Right renal cortex interstitium (tissue), 3 donors: ENCODE data around the gene LIN52. TPM values are rescaled to one million over a fixed set of nuclear protein-coding genes. Genes with fewer than 3 reads are reported as not detected.
A peak's percentile ranks its signal among the peaks of the same experiment; 100 is the strongest.

Experiments used
- DNase-seq, 3 donors: peaks; one replicate each; pipeline ENCODE4 v3.0.0-alpha.2; 2013; ENCODE audit warnings: low read depth in 3 of 3, low spot score in 2 of 3
- polyA plus RNA-seq, 3 donors: library from polyadenylated mRNA; unstranded; fragments of 120-200 nt; gene quantifications; one replicate each; pipeline ENCODE4 v1.2.1, GENCODE V29; 2013; ENCODE audit not compliant: insufficient read length in 3 of 3

Gene LIN52
- polyA plus RNA-seq: 10 to 100 TPM; 18.9 to 22.0 (median 19.8) TPM

GRCh38 chr14:74084277-74085046 lies at the start of gene LIN52, which contains the start of gene ALDH6A1:
TSS of gene LIN52 (plus strand) at chr14:74084956. CDS start at chr14:74084975, 19 bp downstream.
TSS of gene ALDH6A1 (minus strand) at chr14:74084453. CDS start at chr14:74084394, 59 bp downstream.
- peak; percentile 99 to 100 (median 100) for DNase-seq

DNA sequence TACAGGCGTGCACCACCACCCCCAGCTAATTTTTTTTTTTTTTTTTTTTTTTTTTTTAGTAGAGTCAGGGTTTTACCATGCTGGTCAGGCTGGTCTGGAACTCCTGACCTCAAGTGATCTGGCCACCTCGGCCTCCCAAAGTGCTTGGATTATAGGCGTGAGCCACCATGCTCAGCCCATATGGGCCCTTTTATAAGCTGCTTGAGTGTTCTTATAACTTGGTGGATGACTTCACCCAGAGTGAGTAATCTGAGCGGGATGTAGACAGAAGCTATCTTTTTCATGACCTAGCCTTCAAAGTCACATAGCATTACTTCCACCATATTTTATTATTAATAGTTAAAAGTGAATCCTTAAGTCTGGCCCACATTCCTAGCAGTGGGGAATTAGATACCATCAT lies 49.2 kb upstream of the LIN52 start:
- no peak for DNase-seq

- peak; percentile 19 to 44 (median 40) for DNase-seq
Observed at GRCh38 chr14:74038020-74038859, 46.5 kb upstream of the LIN52 start.

- no peak for DNase-seq
Observed at GRCh38 chr14:74042296-74042695, 42.5 kb upstream of the LIN52 start.

GRCh38 chr14:74045522-74045921 lies 39.2 kb upstream of the LIN52 start:
- DNase-seq: no peak

DNA sequence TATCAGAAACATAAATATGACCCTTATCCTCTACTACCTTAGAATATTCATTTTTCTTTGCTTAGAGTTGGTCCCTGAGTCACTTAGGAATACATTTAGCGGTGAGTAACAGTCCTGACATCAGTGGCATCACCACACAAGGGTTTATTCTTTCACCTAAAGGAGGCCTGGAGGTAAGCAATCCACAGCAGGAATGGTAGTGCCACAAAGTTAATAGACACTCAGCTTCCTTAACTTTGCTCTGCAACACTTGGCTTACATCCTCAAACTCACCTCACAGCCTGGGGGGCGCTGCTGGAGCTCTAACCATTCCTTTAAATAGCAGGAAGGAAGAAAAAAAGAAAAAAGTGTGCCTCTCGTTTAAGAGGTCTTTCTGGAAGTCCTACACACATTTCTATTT lies 36.5 kb upstream of the LIN52 start:
- DNase-seq: no peak

DNA sequence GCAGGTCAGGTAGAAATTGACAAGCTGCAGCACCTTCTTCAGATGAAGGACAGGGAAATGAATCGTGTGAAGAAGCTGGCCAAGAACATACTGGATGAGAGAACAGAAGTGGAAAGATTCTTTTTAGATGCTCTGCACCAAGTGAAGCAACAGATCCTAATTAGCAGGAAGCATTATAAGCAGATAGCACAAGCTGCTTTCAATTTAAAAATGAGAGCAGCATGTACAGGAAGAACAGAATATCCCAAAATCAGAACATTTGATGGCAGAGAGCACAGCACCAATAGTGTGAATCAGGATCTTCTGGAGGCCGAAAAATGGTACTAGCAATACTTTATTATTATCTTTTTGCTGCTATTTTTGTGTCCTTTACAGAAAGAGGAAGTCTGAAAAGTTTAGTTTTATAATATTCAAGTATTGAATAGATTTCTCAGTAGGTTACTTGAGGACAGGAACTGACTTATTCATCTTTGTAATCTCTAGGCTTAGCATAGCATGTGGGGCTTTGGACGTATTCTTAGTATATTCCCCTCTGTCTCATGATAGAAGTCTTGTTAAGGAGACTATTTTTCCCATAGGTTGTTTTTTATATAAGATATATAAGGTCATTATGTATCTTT lies 34.8 kb upstream of the LIN52 start:
- no peak for DNase-seq

DNA sequence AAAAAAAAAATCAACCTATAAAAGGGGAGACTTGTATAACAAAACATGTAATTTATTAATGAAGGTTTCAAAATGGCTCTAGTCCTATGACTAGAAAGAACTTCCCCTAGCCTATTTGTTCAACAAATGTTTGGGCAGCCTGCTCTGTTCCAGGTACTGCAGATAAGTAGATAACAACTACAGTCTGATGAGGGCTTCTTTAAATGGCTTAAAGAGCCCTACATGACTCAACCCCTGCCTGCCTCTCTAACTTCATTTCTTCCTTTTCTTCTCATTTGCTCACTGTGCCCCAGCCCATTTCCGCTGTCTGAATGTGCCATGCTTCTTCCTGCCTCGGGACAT lies 22.0 kb upstream of the LIN52 start:
- DNase-seq: no peak

GRCh38 chr14:74064426-74064825 lies 20.3 kb upstream of the LIN52 start:
- no peak for DNase-seq

DNA sequence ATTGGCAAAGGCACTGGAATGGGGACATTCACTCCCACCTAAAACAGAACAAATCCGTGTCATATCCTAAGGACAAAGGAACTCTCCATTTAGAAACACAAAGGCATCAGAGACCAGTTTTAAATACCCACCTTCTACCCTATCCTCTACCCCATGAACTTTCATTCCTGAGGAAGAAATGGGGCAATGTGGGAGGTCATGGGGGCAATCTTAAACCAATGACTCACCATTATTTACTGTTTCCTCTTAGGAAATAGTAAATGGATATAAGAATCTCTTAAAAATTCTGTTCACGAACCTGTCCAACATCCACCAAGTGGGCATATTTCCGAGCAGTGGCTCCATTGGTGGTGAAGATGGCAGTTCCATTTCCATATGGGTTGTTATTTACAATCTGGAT lies 19.9 kb upstream of the LIN52 start:
- no peak for DNase-seq

- no peak for DNase-seq
Observed at GRCh38 chr14:74065746-74066575, 18.8 kb upstream of the LIN52 start.

DNA sequence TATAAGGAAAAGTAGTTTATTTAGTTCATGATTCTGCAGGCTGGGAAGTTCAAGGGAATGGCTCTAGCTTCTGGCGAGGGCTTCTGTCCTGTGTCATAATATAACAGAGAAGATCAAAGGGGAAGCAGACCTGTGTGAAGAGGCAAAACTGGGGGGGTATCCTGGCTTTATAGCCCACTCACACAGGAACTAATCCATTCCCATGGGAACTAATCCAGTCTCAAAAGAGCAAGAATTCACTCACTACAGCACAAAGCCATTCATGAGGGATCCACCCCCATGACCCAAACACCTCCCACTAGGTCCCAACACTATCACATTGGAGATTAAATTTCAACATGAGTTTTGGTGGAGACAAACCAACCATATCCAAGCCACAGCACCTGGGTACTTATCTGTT lies 7.4 kb upstream of the LIN52 start:
- DNase-seq: no peak

- DNase-seq: no peak
Observed at GRCh38 chr14:74080820-74081460, 3.8 kb upstream of the LIN52 start.

DNA sequence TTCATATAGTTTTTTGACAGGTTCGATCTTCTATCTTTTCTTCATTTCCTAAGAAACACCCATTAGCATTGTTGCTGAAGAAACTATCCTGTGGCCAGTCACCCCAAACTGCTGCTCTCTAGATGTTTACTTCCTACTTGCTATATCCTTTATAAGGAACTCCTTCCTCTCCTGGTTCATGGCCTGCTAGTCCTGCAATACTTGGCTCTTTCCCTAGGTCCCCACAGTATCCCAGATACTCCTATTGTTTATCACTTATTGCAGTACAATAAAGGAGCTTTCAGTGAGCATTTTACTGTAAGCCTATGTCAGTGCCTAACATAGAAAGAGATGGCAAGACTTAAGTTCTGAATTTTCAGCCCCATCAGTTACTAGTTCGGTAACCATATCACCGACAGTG lies 3.3 kb upstream of the LIN52 start:
- no peak for DNase-seq

DNA sequence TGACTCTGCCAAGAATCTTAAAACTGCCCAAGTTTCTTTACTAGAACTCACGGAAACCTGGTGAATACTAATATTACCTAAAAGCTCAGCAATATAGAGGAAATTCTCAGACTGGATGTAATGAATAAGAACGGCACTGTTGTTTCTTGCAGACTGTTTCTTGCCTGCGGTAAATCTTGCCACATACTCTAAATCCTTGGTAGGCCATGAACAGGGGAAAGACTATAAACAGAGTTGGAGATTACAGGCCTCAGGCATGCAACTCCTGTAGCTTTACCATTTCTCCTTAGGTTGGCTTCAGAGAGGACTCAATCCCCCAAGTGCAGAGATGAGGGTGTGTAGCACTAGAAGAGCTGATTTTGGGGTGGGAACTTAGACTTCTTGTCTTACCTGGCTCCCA lies 1.6 kb upstream of the LIN52 start:
- DNase-seq: no peak

DNA sequence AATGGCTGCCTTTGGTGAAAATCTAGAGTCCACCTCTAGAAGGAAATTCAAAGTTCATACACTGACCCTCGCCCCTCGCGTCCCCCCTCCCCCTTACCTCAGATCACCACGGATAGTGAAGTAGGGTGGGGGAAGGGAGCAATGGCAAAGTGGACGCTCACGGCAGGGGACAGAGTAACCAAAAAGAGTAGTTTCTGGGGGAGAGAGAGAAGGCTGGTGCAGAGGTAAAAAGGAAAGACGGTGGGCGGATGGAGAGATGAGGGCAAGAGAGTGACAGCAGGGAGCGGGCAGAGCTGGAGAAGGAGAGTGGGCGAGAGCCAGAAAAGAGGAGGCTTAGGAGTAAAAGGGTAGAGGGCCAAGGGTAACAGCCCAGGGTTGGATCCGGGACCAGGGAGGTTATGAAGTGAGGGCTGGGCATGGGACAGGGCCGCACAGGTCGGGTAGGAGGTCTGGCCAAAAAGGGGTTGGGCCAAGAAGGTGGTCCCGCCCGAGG lies 926 bp upstream of the LIN52 start:
- peak in 1 of 3 donors; percentile 1 for DNase-seq

GRCh38 chr14:74085047-74085637 lies 386 bp downstream of the LIN52 start:
- peak; percentile 10 to 18 (median 17) for DNase-seq

DNA sequence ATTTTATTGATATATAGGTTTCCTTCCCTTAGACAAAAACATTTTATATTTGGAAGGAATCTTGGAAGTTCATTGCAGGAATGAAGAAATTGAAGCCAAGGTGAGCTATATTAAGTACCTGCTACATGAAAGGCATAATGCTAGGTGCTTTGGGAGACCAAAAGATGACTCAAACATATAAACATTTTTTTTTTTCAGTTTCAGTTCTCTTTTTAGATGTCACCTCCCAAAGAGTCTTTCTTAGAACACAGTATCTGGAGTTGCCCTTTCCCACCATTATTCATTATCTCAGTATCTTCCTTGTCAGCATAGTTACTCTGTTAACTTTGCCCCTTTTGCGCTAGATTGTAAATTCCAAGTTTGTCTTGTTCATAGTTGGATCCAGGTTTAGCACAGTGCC lies 1.1 kb downstream of the LIN52 start:
- no peak for DNase-seq

- no peak for DNase-seq
Observed at GRCh38 chr14:74089251-74090020, 4.7 kb downstream of the LIN52 start.
